Activated CD4-positive, alpha-beta T cell treated with anti-CD3 and anti-CD28 coated beads for 36 hours (primary cell): ENCODE data around the gene TMED5. TPM values are rescaled to one million over a fixed set of nuclear protein-coding genes. Genes with fewer than 3 reads are reported as not detected.

Source experiments
- ATAC-seq: fragments of 200-7000 bp; cut with Tn5 transposase; one replicate; pipeline ENCODE4 v1.10.0; 2021; ENCODE audit warnings: mild to moderate bottlenecking, moderate library complexity
- CTCF ChIA-PET: fragments of 350-600 bp; sonication (Branson Sonifier 250); formaldehyde crosslinking; loops from one replicate; lab custom pipeline; 2021; ENCODE audit warnings: antibody characterized with exemption; lab: Charles Lee
- POLR2A ChIA-PET: fragments of 350-600 bp; sonication (Branson Sonifier 250); formaldehyde crosslinking; loops from one replicate; lab custom pipeline; 2021; ENCODE audit warnings: antibody characterized with exemption, inconsistent platforms; lab: Charles Lee
- DNase-seq: peaks from one replicate; pipeline ENCODE4 v3.0.0-alpha.2; 2020
- H3K27ac Mint-ChIP-seq: one replicate; pipeline ENCODE4 v1.8.0; 2021; ENCODE audit warnings: mixed read lengths
- H3K27me3 Mint-ChIP-seq: one replicate; pipeline ENCODE4 v1.8.0; 2021; ENCODE audit warnings: mixed read lengths
- H3K36me3 Mint-ChIP-seq: one replicate; pipeline ENCODE4 v1.8.0; 2021; ENCODE audit warnings: low read depth, mixed read lengths
- H3K4me1 Mint-ChIP-seq: one replicate; pipeline ENCODE4 v1.8.0; 2021; ENCODE audit warnings: mixed read lengths
- H3K4me3 Mint-ChIP-seq: one replicate; pipeline ENCODE4 v1.8.0; 2021; ENCODE audit warnings: mild to moderate bottlenecking, moderate library complexity, mixed read lengths
- H3K9me3 Mint-ChIP-seq: one replicate; pipeline ENCODE4 v1.8.0; 2021; ENCODE audit warnings: low read depth, mixed read lengths
- intact Hi-C, 2 experiments: fragments of 100-400 bp; cut with DNase I in 1 of 2; cut with micrococcal nuclease in 1 of 2; formaldehyde crosslinking; loops; one replicate each; pipeline versions ENCODE4 v1.14.2 to v1.15.1; 2022 to 2024; cut with DNase I, micrococcal nuclease
- total RNA-seq, 2 experiments: library from RNA; stranded (reverse); gene quantifications; one replicate each; pipeline ENCODE4 v1.2.3, GENCODE V29; 2021

The TMED5 gene
- total RNA-seq, 2 experiments from 2014 or later = 32.6 to 33.0 TPM

- intact Hi-C loops = no loop called here
- DNase-seq (no peak), ATAC-seq (no peak)
- Mint-ChIP-seq H3K4me1 (peaks cover 22% of the 10 kb centered on the region), H3K27ac (no peak overlapping the region), H3K27me3 (no peaks in the 10 kb centered on the region), H3K4me3 (no peak overlapping the region), H3K36me3 (peaks cover 39% of the 10 kb centered on the region), H3K9me3 (no peaks in the 10 kb centered on the region)
- ChIA-PET POLR2A (interaction anchor here (0.6 kb wide), 1 partner anchor 28 kb away, joined by 4 read pairs; no protein-coding TSS in a partner anchor), CTCF (interaction anchor here (0.9 kb wide), 1 partner anchor 21 kb away, joined by 3 read pairs; no protein-coding TSS in a partner anchor)
These were observed 29.5 kb downstream of the TMED5 start for GRCh38 chr1:93150729-93151128.

DNA sequence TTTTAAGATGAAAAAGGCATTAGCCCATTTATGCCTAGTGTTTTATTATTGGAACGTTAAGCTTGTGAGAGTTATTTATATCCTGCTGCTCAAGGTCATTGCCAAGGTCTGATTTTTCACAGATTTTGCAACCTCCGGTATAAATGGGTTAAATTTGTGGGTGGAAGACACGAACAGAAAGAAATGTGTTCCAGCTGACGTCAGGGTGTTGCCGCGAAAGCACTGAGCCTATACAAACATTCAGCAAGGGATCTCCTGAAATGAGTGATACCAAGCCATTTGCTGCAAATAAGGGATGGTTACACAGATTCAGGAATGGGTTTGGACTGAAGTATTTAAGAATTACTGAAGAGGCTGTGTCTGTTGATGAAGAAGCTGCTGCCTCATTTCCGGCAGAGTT, 32.2 kb downstream of the TMED5 start:
- ChIA-PET CTCF (no interaction called here), POLR2A (no interaction called here)
- intact Hi-C loops = no loop called here
- ATAC-seq (no peak), DNase-seq (no peak)
- Mint-ChIP-seq H3K36me3 (peaks cover 41% of the 10 kb centered on the region), H3K4me1 (peaks cover 9% of the 10 kb centered on the region), H3K4me3 (no peak overlapping the region), H3K27me3 (no peaks in the 10 kb centered on the region), H3K27ac (no peak overlapping the region), H3K9me3 (no peaks in the 10 kb centered on the region)

- no peaks in the 10 kb centered on the region for H3K9me3 Mint-ChIP-seq
- H3K4me1 Mint-ChIP-seq = no peaks in the 10 kb centered on the region
- DNase-seq (no peak), ATAC-seq (no peak)
- ChIA-PET POLR2A (no interaction called here), CTCF (interaction anchor here (0.6 to 0.9 kb wide), 2 partner anchors 10 to 82 kb away, joined by 3 read pairs; no protein-coding TSS in a partner anchor)
- intact Hi-C loops = no loop called here
- no peaks in the 10 kb centered on the region for H3K27me3 Mint-ChIP-seq
- no peak overlapping the region for H3K27ac Mint-ChIP-seq
- no peak overlapping the region for H3K4me3 Mint-ChIP-seq
- peaks cover 26% of the 10 kb centered on the region for H3K36me3 Mint-ChIP-seq
These were observed 36.4 kb downstream of the TMED5 start for GRCh38 chr1:93143769-93144168.

- no peaks in the 10 kb centered on the region for H3K4me1 Mint-ChIP-seq
- H3K4me3 Mint-ChIP-seq = no peak overlapping the region
- ATAC-seq (no peak), DNase-seq (no peak)
- H3K36me3 Mint-ChIP-seq = peaks cover 25% of the 10 kb centered on the region
- no peaks in the 10 kb centered on the region for H3K9me3 Mint-ChIP-seq
- H3K27ac Mint-ChIP-seq = no peak overlapping the region
- POLR2A ChIA-PET = interaction anchor here (0.5 kb wide), 1 partner anchor 12 kb away, joined by 6 read pairs; no protein-coding TSS in a partner anchor
- no peaks in the 10 kb centered on the region for H3K27me3 Mint-ChIP-seq
- CTCF ChIA-PET = no interaction called here
- intact Hi-C loops = no loop called here
These were observed 37.1 kb downstream of the TMED5 start for GRCh38 chr1:93143136-93143535.

GRCh38 chr1:93142161-93142560, 38.1 kb downstream of the TMED5 start:
- Mint-ChIP-seq H3K27ac (no peak overlapping the region), H3K4me3 (no peak overlapping the region), H3K9me3 (no peaks in the 10 kb centered on the region), H3K4me1 (no peaks in the 10 kb centered on the region), H3K36me3 (peaks cover 24% of the 10 kb centered on the region), H3K27me3 (no peaks in the 10 kb centered on the region)
- ChIA-PET POLR2A (no interaction called here), CTCF (interaction anchor here (0.7 to 1.3 kb wide), 2 partner anchors 14 to 29 kb away, joined by 3 to 4 read pairs; no protein-coding TSS in a partner anchor)
- DNase-seq = no peak
- intact Hi-C loops = no loop called here
- no peak for ATAC-seq

GRCh38 chr1:93140106-93140505, 40.1 kb downstream of the TMED5 start:
- H3K36me3 Mint-ChIP-seq = peaks cover 30% of the 10 kb centered on the region
- H3K27ac Mint-ChIP-seq = peak overlapping the region; percentile 21
- DNase-seq = no peak
- H3K9me3 Mint-ChIP-seq = no peaks in the 10 kb centered on the region
- H3K4me3 Mint-ChIP-seq = no peak overlapping the region
- no peak for ATAC-seq
- no peaks in the 10 kb centered on the region for H3K4me1 Mint-ChIP-seq
- POLR2A ChIA-PET = interaction anchor here (0.6 kb wide), 1 partner anchor 1823 kb away, joined by 3 read pairs; no protein-coding TSS in a partner anchor
- H3K27me3 Mint-ChIP-seq = no peaks in the 10 kb centered on the region
- intact Hi-C loops = loop anchor here in 1 of 2 experiments (2.0 kb wide), 1 partner anchor 19 kb away; no protein-coding TSS in a partner anchor
- CTCF ChIA-PET = interaction anchor here (0.9 to 1.3 kb wide), 2 partner anchors 24 to 119 kb away, joined by 3 read pairs; no protein-coding TSS in a partner anchor

GRCh38 chr1:93137604-93138292, 42.5 kb downstream of the TMED5 start:
- H3K4me3 Mint-ChIP-seq = no peak overlapping the region
- peaks cover 26% of the 10 kb centered on the region for H3K36me3 Mint-ChIP-seq
- H3K27ac Mint-ChIP-seq = no peak overlapping the region
- DNase-seq = no peak
- H3K9me3 Mint-ChIP-seq = no peaks in the 10 kb centered on the region
- H3K27me3 Mint-ChIP-seq = no peaks in the 10 kb centered on the region
- no peak for ATAC-seq
- intact Hi-C loops = no loop called here
- CTCF ChIA-PET = interaction anchor here (1.2 to 1.6 kb wide), 3 partner anchors 114 to 278 kb away, joined by 3 to 5 read pairs (median 3); no protein-coding TSS in a partner anchor
- POLR2A ChIA-PET = no interaction called here
- H3K4me1 Mint-ChIP-seq = no peaks in the 10 kb centered on the region

DNA sequence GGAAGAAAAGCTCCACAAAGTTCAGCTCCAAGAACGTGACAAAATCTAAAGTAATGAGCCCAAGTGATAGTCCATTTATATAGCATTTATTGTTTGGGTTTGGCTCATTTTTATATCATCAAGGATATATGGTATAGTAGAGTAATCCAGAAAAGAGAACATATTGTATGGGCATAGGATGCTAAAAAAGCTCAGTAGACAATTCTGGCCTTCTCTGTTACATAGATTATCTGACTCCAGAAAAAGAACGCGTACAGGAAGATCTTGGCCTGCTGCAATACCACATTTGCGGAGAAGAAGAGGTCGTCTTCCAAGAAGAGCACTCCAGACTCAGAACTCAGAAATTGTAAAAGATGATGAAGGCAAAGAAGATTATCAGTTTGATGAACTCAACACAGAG, 43.8 kb downstream of the TMED5 start:
- Mint-ChIP-seq H3K27me3 (no peaks in the 10 kb centered on the region), H3K4me1 (no peaks in the 10 kb centered on the region), H3K4me3 (no peak overlapping the region), H3K9me3 (no peaks in the 10 kb centered on the region), H3K27ac (no peak overlapping the region), H3K36me3 (peaks cover 26% of the 10 kb centered on the region)
- ATAC-seq (no peak), DNase-seq (no peak)
- ChIA-PET CTCF (no interaction called here), POLR2A (no interaction called here)
- intact Hi-C loops = no loop called here

- Mint-ChIP-seq H3K4me1 (no peaks in the 10 kb centered on the region), H3K4me3 (no peak overlapping the region), H3K36me3 (peaks cover 17% of the 10 kb centered on the region), H3K9me3 (no peaks in the 10 kb centered on the region), H3K27me3 (no peaks in the 10 kb centered on the region), H3K27ac (no peak overlapping the region)
- intact Hi-C loops = loop anchor here in 1 of 2 experiments (2.0 kb wide), 1 partner anchor 16 kb away; no protein-coding TSS in a partner anchor
- POLR2A ChIA-PET = no interaction called here
- DNase-seq (no peak), ATAC-seq (no peak)
- CTCF ChIA-PET = interaction anchor here (1.1 to 1.5 kb wide), 3 partner anchors 53 to 274 kb away, joined by 3 read pairs; no protein-coding TSS in a partner anchor
These were observed 47.6 kb downstream of the TMED5 start for GRCh38 chr1:93132638-93133037.

GRCh38 chr1:93129507-93130099, 50.6 kb downstream of the TMED5 start:
- intact Hi-C loops = no loop called here
- ATAC-seq = no peak
- Mint-ChIP-seq H3K27me3 (no peaks in the 10 kb centered on the region), H3K4me3 (no peak overlapping the region), H3K36me3 (peaks cover 16% of the 10 kb centered on the region), H3K4me1 (peaks cover 2% of the 10 kb centered on the region), H3K27ac (no peak overlapping the region), H3K9me3 (no peaks in the 10 kb centered on the region)
- DNase-seq = no peak
- CTCF ChIA-PET = interaction anchor here (0.6 kb wide), 1 partner anchor 15 kb away, joined by 3 read pairs; no protein-coding TSS in a partner anchor
- POLR2A ChIA-PET = interaction anchor here (0.6 kb wide), 2 partner anchors 208 to 216 kb away, joined by 3 to 10 read pairs; partner anchors contain the start of gene DR1

GRCh38 chr1:93124556-93125355, 55.5 kb downstream of the TMED5 start:
- no peak overlapping the region for H3K27ac Mint-ChIP-seq

More at GRCh38 chr1:93124556-93125355, 55.5 kb downstream of the TMED5 start:
- ATAC-seq (no peak), DNase-seq (no peak)
- Mint-ChIP-seq H3K4me3 (no peak overlapping the region), H3K9me3 (no peaks in the 10 kb centered on the region), H3K27me3 (no peaks in the 10 kb centered on the region), H3K4me1 (peaks cover 8% of the 10 kb centered on the region), H3K36me3 (peaks cover 29% of the 10 kb centered on the region)
- ChIA-PET POLR2A (no interaction called here), CTCF (interaction anchor here (0.6 to 2.0 kb wide), 5 partner anchors 15 to 132 kb away, joined by 3 to 9 read pairs (median 3); no protein-coding TSS in a partner anchor)
- intact Hi-C loops = no loop called here
